Spleen (tissue), 7 donors: Measurements from ENCODE around the gene TAF10.

Source experiments
- CTCF ChIP-seq, 11 experiments: fragments of 200-600 bp in 7 of 11; fragments of 450-650 bp in 4 of 11; sonication (generic) in 4 of 11; IDR thresholded peaks in 8 of 11; conservative IDR thresholded peaks in 3 of 11; 1 replicate in 7 of 11; 2 replicates in 4 of 11; pipeline versions ENCODE4 v1.4.0 to v1.8.0; 2016 to 2021; ENCODE audit warnings: antibody characterized with exemption in 11 of 11, inconsistent platforms in 4 of 11, mild to moderate bottlenecking in 1 of 11
- POLR2AphosphoS5 ChIP-seq, 3 donors: sonication (generic); formaldehyde crosslinking; IDR thresholded peaks; one replicate each; pipeline ENCODE4 v1.5.1; 2017; ENCODE audit warnings: antibody characterized with exemption in 3 of 3
- donor health status: DM: no; HTN: no; CAD: no; lungs with moderate emphysema.
- donor health status: DM: no; HTN: no; CAD: no.
- donor health status: DM: no; HTN: no; CAD: no.

- TF ChIP-seq CTCF (IDR thresholded peaks at IDR 0.05 in 8 of 11, conservative IDR thresholded peaks at IDR 0.05 in 3 of 11) (no peak), POLR2AphosphoS5 (IDR thresholded peaks at IDR 0.05) (no peak)
Measured at GRCh38 chr11:6646576-6646917, 34.5 kb upstream of the TAF10 start.
